Activated T-helper 1 cell treated with Interleukin-2 at 50 U/mL for 16 hours (primary cell): Measurements from ENCODE around the gene CRYZ.

Source experiments
- DNase-seq: peaks from one replicate; pipeline ENCODE4 v3.0.0-alpha.2; 2020; ENCODE audit warnings: low read depth

CRYZ gene

GRCh38 chr1:74731399-74732052 is 1.3 kb downstream of the CRYZ start:
- no peak for DNase-seq

- DNase-seq = no peak
Measured at GRCh38 chr1:74729741-74730478, 2.9 kb downstream of the CRYZ start.

- no peak for DNase-seq
Measured at GRCh38 chr1:74728736-74729135, 4.1 kb downstream of the CRYZ start.

- DNase-seq = no peak
Measured at GRCh38 chr1:74726063-74726462, 6.8 kb downstream of the CRYZ start.

- no peak for DNase-seq
Measured at GRCh38 chr1:74717626-74718025, 15.2 kb downstream of the CRYZ start.

GRCh38 chr1:74716822-74717221 is 16.0 kb downstream of the CRYZ start:
- no peak for DNase-seq

GRCh38 chr1:74715806-74716205 is 17.0 kb downstream of the CRYZ start:
- no peak for DNase-seq

GRCh38 chr1:74715236-74715502 is 17.7 kb downstream of the CRYZ start:
- no peak for DNase-seq

GRCh38 chr1:74714429-74715235 is 18.2 kb downstream of the CRYZ start:
- no peak for DNase-seq

GRCh38 chr1:74713849-74714248 is 19.0 kb downstream of the CRYZ start:
- DNase-seq = no peak

- DNase-seq = no peak
Measured at GRCh38 chr1:74712881-74713280, 20.0 kb downstream of the CRYZ start.

GRCh38 chr1:74703386-74704182 is 29.3 kb downstream of the CRYZ start:
- DNase-seq = no peak

GRCh38 chr1:74699331-74699730 is 33.5 kb downstream of the CRYZ start:
- DNase-seq = no peak

GRCh38 chr1:74697832-74698231 is 35.0 kb downstream of the CRYZ start:
- no peak for DNase-seq

GRCh38 chr1:74693473-74693872 is 39.4 kb downstream of the CRYZ start:
- DNase-seq = no peak

GRCh38 chr1:74690909-74691308 is 41.9 kb downstream of the CRYZ start:
- no peak for DNase-seq

- no peak for DNase-seq
Measured at GRCh38 chr1:74690364-74690696, 42.5 kb downstream of the CRYZ start.

- DNase-seq = no peak
Measured at GRCh38 chr1:74689621-74690363, 43.1 kb downstream of the CRYZ start.

- no peak for DNase-seq
Measured at GRCh38 chr1:74686928-74687327, 45.9 kb downstream of the CRYZ start.

GRCh38 chr1:74684301-74684700 is 48.5 kb downstream of the CRYZ start:
- no peak for DNase-seq

GRCh38 chr1:74683656-74684055 is 49.2 kb downstream of the CRYZ start:
- DNase-seq = no peak

- DNase-seq = no peak
Measured at GRCh38 chr1:74681851-74682250, 51.0 kb downstream of the CRYZ start.
